Ascending aorta (tissue), 2 donors: ENCODE measurements around the gene GNPDA1. TPM values are rescaled to one million over a fixed set of nuclear protein-coding genes. Genes with fewer than 3 reads are reported as not detected.

ENCODE experiments used
- DNase-seq, 2 donors: peaks; one replicate each; pipeline ENCODE4 v3.0.0-alpha.2; 2019; ENCODE audit warnings: low spot score in 2 of 2
- H3K27ac ChIP-seq, 2 donors: fragments of 200-600 bp; sonication (generic); one replicate each; pipeline ENCODE4 v1.5.1; 2016 to 2017; ENCODE audit warnings: mild to moderate bottlenecking in 1 of 2
- H3K27me3 ChIP-seq: fragments of 200-600 bp; sonication (generic); one replicate; pipeline ENCODE4 v1.5.1; 2017
- H3K36me3 ChIP-seq, 2 donors: fragments of 200-600 bp; sonication (generic); one replicate each; pipeline ENCODE4 v1.5.1; 2016
- H3K4me1 ChIP-seq, 2 donors: fragments of 200-600 bp; sonication (generic); one replicate each; pipeline ENCODE4 v1.5.1; 2016 to 2017; ENCODE audit warnings: mild to moderate bottlenecking in 1 of 2
- H3K4me3 ChIP-seq, 2 donors: fragments of 200-600 bp; sonication (generic); one replicate each; pipeline ENCODE4 v1.5.1; 2016 to 2017; ENCODE audit warnings: mild to moderate bottlenecking in 1 of 2
- H3K9me3 ChIP-seq, 2 donors: fragments of 200-600 bp; sonication (generic); one replicate each; pipeline ENCODE4 v1.5.1; 2016
- intact Hi-C: fragments of 100-400 bp; cut with DNase I; formaldehyde crosslinking; loops from one replicate; pipeline ENCODE4 v1.15.1; 2023
- total RNA-seq: library from RNA; depleted of rRNA; stranded (reverse); fragments of >200 nt; gene quantifications from one replicate; pipeline ENCODE4 v1.1.0, GENCODE V29; 2016
- TF ChIP-seq, protein P1 (sequence below), 3 experiments: fragments of 200-600 bp in 2 of 3; fragments of 450-650 bp in 1 of 3; sonication (generic) in 2 of 3; IDR thresholded peaks; one replicate each; pipeline ENCODE4 v1.5.1; 2016 to 2019; ENCODE audit warnings: antibody characterized with exemption in 3 of 3, mild to moderate bottlenecking in 1 of 3, moderate library complexity in 1 of 3

The GNPDA1 gene
- total RNA-seq, 1 donor from 2014 or later, result 185 TPM

DNA sequence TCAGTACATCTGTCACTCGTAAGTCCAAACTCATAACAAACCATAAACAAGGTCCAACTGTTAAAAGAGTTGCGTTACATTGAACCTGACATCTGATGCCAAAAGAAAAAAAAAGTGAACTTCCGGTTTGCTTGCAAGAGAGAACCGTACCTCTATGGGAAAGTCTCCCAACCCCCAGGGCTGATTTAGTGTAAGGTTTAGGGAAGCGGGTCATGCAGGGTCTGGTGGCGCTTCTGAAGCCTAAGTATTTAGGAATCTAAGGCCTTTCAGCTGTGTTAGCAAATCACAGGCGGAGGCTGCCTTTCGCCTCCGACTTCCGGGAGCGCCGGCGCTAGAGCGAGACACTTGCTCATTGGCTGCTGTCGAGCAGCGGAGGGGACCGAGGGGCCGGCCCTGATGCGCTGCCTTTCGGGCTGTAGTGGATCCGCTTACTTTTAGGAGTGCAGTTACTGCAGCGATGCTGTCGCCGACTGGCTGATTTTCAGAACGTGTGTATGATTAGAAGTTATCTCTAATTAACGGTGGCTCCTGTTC lies 12.0 kb upstream of the GNPDA1 start:
- peak; percentile 48 to 92 for DNase-seq
- intact Hi-C loops, result loop anchor here (2.0 kb wide), 1 partner anchor 40 kb away; no protein-coding TSS in a partner anchor
- Histone ChIP-seq H3K4me3 (peak overlapping the region; percentile 62 to 65), H3K27ac (peak overlapping the region; percentile 81 to 85), H3K9me3 (no peaks in the 10 kb centered on the region), H3K4me1 (peaks cover 0 to 2% of the 10 kb centered on the region in 2 donors), H3K36me3 (no peaks in the 10 kb centered on the region), H3K27me3 (no peaks in the 10 kb centered on the region)
- TF ChIP-seq, protein P1, sequence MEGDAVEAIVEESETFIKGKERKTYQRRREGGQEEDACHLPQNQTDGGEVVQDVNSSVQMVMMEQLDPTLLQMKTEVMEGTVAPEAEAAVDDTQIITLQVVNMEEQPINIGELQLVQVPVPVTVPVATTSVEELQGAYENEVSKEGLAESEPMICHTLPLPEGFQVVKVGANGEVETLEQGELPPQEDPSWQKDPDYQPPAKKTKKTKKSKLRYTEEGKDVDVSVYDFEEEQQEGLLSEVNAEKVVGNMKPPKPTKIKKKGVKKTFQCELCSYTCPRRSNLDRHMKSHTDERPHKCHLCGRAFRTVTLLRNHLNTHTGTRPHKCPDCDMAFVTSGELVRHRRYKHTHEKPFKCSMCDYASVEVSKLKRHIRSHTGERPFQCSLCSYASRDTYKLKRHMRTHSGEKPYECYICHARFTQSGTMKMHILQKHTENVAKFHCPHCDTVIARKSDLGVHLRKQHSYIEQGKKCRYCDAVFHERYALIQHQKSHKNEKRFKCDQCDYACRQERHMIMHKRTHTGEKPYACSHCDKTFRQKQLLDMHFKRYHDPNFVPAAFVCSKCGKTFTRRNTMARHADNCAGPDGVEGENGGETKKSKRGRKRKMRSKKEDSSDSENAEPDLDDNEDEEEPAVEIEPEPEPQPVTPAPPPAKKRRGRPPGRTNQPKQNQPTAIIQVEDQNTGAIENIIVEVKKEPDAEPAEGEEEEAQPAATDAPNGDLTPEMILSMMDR (IDR thresholded peaks at IDR 0.05), result no peak

DNA sequence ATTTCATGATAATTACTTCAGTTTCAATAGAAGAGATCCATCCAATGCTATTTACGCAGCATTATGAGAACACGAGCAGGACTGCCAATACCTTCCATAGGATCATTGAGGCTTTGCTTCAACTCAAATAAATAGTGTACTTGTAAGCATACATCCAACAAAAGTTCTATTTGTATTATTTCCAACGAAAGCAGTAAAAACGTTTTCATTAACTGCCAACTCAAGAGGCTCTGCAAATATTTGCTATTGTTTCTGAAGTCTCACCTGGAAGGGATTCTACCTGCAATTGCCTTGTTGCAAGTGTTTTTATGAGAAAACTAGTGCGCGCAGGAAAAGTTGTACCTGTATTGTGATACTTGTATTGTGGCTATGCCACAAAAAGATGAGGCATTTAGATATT lies 11.0 kb upstream of the GNPDA1 start:
- no peaks in the 10 kb centered on the region for H3K9me3 ChIP-seq
- no peak overlapping the region for H3K27ac ChIP-seq
- H3K4me3 ChIP-seq, result no peak overlapping the region
- peaks cover 0 to 2% of the 10 kb centered on the region in 2 donors for H3K4me1 ChIP-seq
- TF ChIP-seq, protein P1 (IDR thresholded peaks at IDR 0.05), result no peak
- no peak for DNase-seq
- intact Hi-C loops, result loop anchor here (2.0 kb wide), 1 partner anchor 41 kb away; no protein-coding TSS in a partner anchor
- H3K27me3 ChIP-seq, result no peaks in the 10 kb centered on the region
- no peaks in the 10 kb centered on the region for H3K36me3 ChIP-seq

DNA sequence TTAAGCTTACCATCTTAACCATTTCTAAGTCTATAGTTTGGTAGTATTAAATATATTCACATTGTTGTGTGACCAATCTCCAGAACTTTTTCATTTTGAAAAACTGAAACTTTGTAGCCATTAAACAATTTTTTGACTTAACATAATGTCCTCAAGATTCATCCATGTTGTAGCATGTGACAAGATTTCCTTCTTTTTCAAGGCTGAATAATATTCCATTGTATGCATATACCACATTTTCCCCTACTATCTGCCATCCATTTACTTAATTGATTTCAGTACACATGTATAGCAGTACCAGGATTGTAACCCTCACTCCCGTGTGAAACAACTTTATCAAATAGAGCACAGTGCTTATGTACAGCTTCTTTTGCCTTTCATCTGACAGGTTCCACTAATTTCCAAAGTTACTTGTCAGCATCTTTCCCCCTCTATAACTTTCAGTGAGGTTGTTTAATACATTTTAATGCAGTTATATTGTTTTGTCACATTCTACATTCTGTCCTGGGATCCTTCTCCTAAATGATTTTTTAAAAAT lies 7.4 kb upstream of the GNPDA1 start:
- Histone ChIP-seq H3K27me3 (no peaks in the 10 kb centered on the region), H3K9me3 (no peaks in the 10 kb centered on the region), H3K36me3 (no peaks in the 10 kb centered on the region), H3K4me1 (no peaks in the 10 kb centered on the region), H3K4me3 (no peak overlapping the region), H3K27ac (no peak overlapping the region)
- TF ChIP-seq, protein P1 (IDR thresholded peaks at IDR 0.05), result no peak
- DNase-seq, result no peak
- intact Hi-C loops, result no loop called here

DNA sequence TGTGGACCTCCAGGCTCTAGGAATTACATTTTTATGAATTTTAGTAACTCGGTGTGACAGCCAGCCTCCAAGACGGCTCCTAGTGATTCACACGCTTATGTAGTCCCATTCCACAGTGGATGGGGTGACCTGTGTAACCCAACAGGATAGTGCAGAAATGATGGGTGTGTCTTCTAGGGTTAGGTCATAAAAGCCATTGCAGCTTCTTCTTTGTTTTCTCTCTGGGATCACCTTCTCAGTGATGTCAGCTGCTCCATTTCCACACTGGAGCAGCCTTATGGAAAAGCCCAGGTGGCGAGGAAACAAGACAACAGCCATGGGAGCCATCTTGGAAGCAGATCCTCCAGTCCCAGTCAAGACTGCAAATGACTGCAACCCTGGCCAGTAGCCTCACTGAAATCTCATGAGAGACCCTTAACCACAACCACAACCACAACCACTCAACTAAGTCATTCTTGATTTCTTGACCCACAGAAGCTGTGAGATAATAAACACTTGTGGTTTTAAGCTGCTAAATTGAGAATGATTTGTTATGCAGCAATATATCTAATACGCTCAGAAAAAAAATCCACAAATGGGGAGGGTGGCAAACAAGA lies 5.1 kb upstream of the GNPDA1 start:
- no peak for DNase-seq
- intact Hi-C loops, result loop anchor here (10.0 kb wide), 2 partner anchors 527 to 867 kb away; no protein-coding TSS in a partner anchor
- H3K9me3 ChIP-seq, result no peaks in the 10 kb centered on the region
- H3K4me1 ChIP-seq, result peaks cover 2 to 8% of the 10 kb centered on the region in 2 donors
- TF ChIP-seq, protein P1 (IDR thresholded peaks at IDR 0.05), result no peak
- H3K27ac ChIP-seq, result no peak overlapping the region
- H3K4me3 ChIP-seq, result no peak overlapping the region
- no peaks in the 10 kb centered on the region for H3K36me3 ChIP-seq
- H3K27me3 ChIP-seq, result no peaks in the 10 kb centered on the region

DNA sequence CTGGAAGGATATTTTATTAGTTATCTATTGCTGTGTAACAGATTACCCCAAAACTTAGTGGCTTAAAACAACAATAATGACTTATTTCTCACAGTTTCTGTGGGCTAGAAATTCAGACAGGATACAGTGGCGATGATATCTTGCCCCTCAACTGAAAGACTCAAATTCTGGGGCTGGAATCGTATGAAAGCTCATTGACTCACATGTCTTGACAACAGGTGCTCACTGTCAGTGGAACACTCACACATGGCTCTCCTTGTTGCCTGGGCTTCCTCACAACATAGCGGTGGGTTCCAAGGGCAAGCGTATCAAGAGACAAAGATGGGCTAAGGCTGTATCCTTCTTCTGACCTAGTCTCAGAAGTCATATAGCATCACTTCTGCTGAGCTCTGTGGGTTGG lies 3.7 kb upstream of the GNPDA1 start:
- no peak overlapping the region for H3K4me3 ChIP-seq
- H3K27ac ChIP-seq, result no peak overlapping the region
- H3K4me1 ChIP-seq, result peaks cover 2 to 16% of the 10 kb centered on the region in 2 donors
- H3K9me3 ChIP-seq, result no peaks in the 10 kb centered on the region
- intact Hi-C loops, result loop anchor here (10.0 kb wide), 2 partner anchors 528 to 868 kb away; no protein-coding TSS in a partner anchor
- no peaks in the 10 kb centered on the region for H3K36me3 ChIP-seq
- TF ChIP-seq, protein P1 (IDR thresholded peaks at IDR 0.05), result no peak
- no peak for DNase-seq
- H3K27me3 ChIP-seq, result no peaks in the 10 kb centered on the region
